Right cardiac atrium (tissue), 5 donors: ENCODE data around the gene ACSL1. TPM values are rescaled to one million over a fixed set of nuclear protein-coding genes. Genes with fewer than 3 reads are reported as not detected.
"Not testable (repeated sequence)": the region's sequence is repeated elsewhere in the genome, so short reads cannot be mapped to it uniquely, and the experiment has no call there.

ENCODE experiments used
- ATAC-seq, 2 donors: fragments of 200-7000 bp; cut with Tn5 transposase; one replicate each; pipeline versions ENCODE4 v1.8.0 to v1.9.1; 2020; ENCODE audit warnings: moderate library complexity in 2 of 2, mild to moderate bottlenecking in 1 of 2
- DNase-seq, 3 donors: peaks; one replicate each; pipeline ENCODE4 v3.0.0-alpha.2; 2020
- H3K27ac ChIP-seq: one replicate; pipeline ENCODE4 v1.5.1; 2013; ENCODE audit warnings: mild to moderate bottlenecking, low read length, control low read depth, moderate library complexity
- H3K27me3 ChIP-seq: one replicate; pipeline ENCODE4 v1.6.1; 2013; ENCODE audit not compliant: control insufficient read depth, insufficient read depth
- H3K4me1 ChIP-seq: one replicate; pipeline ENCODE4 v1.6.1; 2013; ENCODE audit warnings: low read length; ENCODE audit not compliant: control insufficient read depth, insufficient read depth
- H3K4me3 ChIP-seq: one replicate; pipeline ENCODE4 v1.5.1; 2013; ENCODE audit warnings: low read length, control low read depth
- H3K9me3 ChIP-seq: one replicate; pipeline ENCODE4 v1.6.1; 2013; ENCODE audit warnings: low read length; ENCODE audit not compliant: control insufficient read depth
- WGBS: extraction: QIAGEN DNeasy Blood & Tissue Kit; methylation state at CpG from one replicate; pipeline ENCODE4 v1.1.7; 2013; 5-methylcytosine and 5-hydroxymethylcytosine counted together
- intact Hi-C, 4 donors: fragments of 100-400 bp; cut with DNase I; formaldehyde crosslinking; loops; one replicate each; pipeline versions ENCODE4 v1.11.0 to v1.14.0; 2022 to 2023
- polyA plus RNA-seq: library from polyadenylated mRNA; stranded (reverse); fragments of 200-250 nt; gene quantifications from one replicate; pipeline ENCODE4 v1.2.3, GENCODE V29; 2013
- total RNA-seq, 4 donors: library from RNA; stranded (reverse); fragmentation: NEBNext Ultra II Directional; extraction: Animal tissue kit (Norgen Biotek cat#: 25700); gene quantifications; one replicate each; pipeline ENCODE4 v1.2.1, GENCODE V29; 2021
- donor health status: healthy with polysubstance abuse.
- donor health status: DM: no; HTN: yes; CAD: no.
- donor health status: DM: no; HTN: no; CAD: no.
- donor health status: DM: no; HTN: yes; CAD: no; lungs with severe emphysema.
- donor health status: DM: yes; HTN: yes; CAD: no.

Gene ACSL1
- total and polyA plus RNA-seq, 5 donors, result 94.6 to 149 (median 116) TPM

DNA sequence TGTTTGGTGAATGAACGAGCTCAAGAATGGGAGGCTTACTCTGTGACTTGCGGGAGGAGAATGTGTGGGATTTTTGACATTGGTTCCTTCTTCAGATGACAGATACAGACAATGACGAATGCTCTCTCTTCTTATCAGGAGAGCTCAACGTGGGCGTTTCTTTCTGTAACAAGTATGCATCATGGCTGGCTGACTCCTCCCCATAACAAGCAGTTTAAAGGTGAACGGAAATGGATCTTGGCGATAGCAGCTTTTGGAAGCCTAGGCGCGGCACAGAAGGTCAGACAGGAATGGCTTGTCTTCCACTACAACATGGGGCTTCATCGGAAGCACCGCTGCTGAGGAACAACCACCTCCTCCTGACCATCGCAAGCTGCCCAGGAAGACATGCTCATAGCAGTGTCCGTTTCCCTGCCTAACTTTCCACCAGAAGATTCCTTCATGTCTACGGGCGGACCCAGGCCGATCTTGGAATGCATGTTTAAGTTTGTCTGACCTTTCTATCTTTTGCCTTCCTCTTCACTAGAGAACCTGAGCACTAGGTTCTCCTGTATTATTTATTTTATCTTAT lies 18.3 kb upstream of the ACSL1 start:
- no peaks in the 10 kb centered on the region for H3K27me3 ChIP-seq
- H3K27ac ChIP-seq, result no peak overlapping the region
- no peaks in the 10 kb centered on the region for H3K4me1 ChIP-seq
- H3K9me3 ChIP-seq, result no peaks in the 10 kb centered on the region
- intact Hi-C loops, result no loop called here
- 67% methylated on average over 16 of the region's 16 CpGs for WGBS
- ATAC-seq, result no peak
- DNase-seq, result no peak
- no peak overlapping the region for H3K4me3 ChIP-seq

- DNase-seq, H3K27ac ChIP-seq: not testable (repeated sequence)
Observed at GRCh38 chr4:184839075-184839399, 13.3 kb upstream of the ACSL1 start.

GRCh38 chr4:184838249-184839074 lies 12.7 kb upstream of the ACSL1 start:
- WGBS, result 66% methylated on average over 11 of the region's 11 CpGs
- DNase-seq, result no peak
- ATAC-seq, result peak in 1 of 2 donors; percentile 37
- Histone ChIP-seq H3K4me1 (no peaks in the 10 kb centered on the region), H3K27me3 (no peaks in the 10 kb centered on the region), H3K27ac (no peak overlapping the region), H3K4me3 (no peak overlapping the region), H3K9me3 (no peaks in the 10 kb centered on the region)
- intact Hi-C loops, result no loop called here

More at GRCh38 chr4:184839075-184839399, 13.3 kb upstream of the ACSL1 start:
- 84% methylated on average over 6 of the region's 6 CpGs for WGBS
- H3K4me3 ChIP-seq, H3K27me3 ChIP-seq, H3K9me3 ChIP-seq, ATAC-seq, H3K4me1 ChIP-seq, intact Hi-C loops: not testable (repeated sequence)

- intact Hi-C loops, result no loop called here
- no peak for ATAC-seq
- H3K9me3 ChIP-seq, result no peaks in the 10 kb centered on the region
- H3K27me3 ChIP-seq, result no peaks in the 10 kb centered on the region
- WGBS, result 88% methylated on average over 5 of the region's 5 CpGs
- no peak for DNase-seq
- no peaks in the 10 kb centered on the region for H3K4me1 ChIP-seq
- no peak overlapping the region for H3K4me3 ChIP-seq
- H3K27ac ChIP-seq, result no peak overlapping the region
Observed at GRCh38 chr4:184836613-184837012, 10.8 kb upstream of the ACSL1 start.

DNA sequence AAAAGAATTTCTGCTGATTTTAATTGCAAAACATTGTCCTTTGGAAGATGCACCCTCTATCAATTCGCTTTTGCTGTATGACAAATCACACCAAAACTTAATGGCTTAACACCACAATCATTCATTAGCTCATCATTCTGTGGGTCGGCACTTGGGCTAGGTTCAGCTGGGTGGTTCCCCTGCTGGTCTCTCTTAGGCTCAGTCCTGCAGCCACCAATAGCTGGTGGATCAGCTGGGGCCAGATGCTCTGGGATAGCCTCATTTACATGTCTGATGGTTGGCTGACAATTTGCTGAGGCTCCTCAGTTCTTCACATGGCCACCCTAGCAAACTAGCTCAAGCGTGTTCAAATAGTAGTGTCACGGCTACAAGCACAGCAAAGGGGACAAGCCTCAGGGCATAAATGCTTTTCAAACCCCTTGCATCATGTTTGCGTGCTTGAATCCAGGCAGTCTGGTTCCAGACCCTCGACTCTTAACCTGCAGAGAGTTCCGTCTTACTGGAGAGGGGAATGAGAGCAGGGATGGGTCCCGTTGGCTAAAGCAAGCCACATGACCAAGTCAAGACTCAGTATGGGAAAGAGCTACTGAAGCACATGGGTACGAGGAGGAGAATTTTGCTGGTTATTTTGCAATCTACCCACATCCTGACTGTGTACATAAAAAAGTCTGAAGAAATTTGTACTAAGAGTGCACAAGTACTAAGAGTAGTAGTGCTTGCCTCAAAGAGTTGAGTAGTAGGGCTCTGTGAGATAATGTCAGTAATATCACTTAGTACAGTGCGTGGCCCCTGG lies 7.5 kb upstream of the ACSL1 start:
- no peak overlapping the region for H3K27ac ChIP-seq
- H3K27me3 ChIP-seq, result no peaks in the 10 kb centered on the region
- no peak for DNase-seq
- 85% methylated on average over 10 of the region's 10 CpGs for WGBS
- no peak for ATAC-seq
- intact Hi-C loops, result no loop called here
- H3K4me1 ChIP-seq, result no peaks in the 10 kb centered on the region
- no peaks in the 10 kb centered on the region for H3K9me3 ChIP-seq
- no peak overlapping the region for H3K4me3 ChIP-seq

DNA sequence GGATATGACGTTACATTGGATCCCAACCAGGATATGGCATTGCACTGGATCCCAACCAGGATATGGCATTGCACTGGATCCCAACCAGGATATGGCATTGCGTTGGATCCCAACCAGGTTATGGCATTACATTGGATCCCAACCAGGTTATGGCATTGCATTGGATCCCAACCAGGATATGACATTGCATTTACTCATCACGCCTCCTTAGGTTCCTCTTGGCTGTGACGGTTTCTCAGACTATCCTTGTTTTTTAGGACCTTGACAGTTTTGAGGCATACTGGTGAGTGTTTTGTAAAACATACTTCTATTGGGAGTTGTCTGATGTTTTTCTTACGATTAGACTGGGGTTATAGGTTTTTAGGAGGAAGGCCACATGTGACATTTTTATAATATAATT lies 5.4 kb upstream of the ACSL1 start:
- 81% methylated on average over 5 of the region's 5 CpGs for WGBS
- H3K4me1 ChIP-seq, result no peaks in the 10 kb centered on the region
- intact Hi-C loops, result no loop called here

GRCh38 chr4:184826691-184827270 lies 1.0 kb upstream of the ACSL1 start:
- H3K4me1 ChIP-seq, result no peaks in the 10 kb centered on the region
- 56% methylated on average over 15 of the region's 15 CpGs for WGBS
- intact Hi-C loops, result loop anchor here in 1 of 4 donors (10.0 kb wide), 1 partner anchor 82 kb away; no protein-coding TSS in a partner anchor
- peak overlapping the region; percentile 75 for H3K4me3 ChIP-seq
- no peaks in the 10 kb centered on the region for H3K9me3 ChIP-seq
- peak in 1 of 2 donors; percentile 13 for ATAC-seq
- DNase-seq, result no peak
- no peaks in the 10 kb centered on the region for H3K27me3 ChIP-seq
- H3K27ac ChIP-seq, result peak overlapping the region; percentile 77

More for the DNA sequence above, 5.4 kb upstream of the ACSL1 start:
- H3K27me3 ChIP-seq, result no peaks in the 10 kb centered on the region
- ATAC-seq (no peak), DNase-seq (no peak)
- H3K9me3 ChIP-seq, result no peaks in the 10 kb centered on the region
- no peak overlapping the region for H3K4me3 ChIP-seq
- H3K27ac ChIP-seq, result no peak overlapping the region

DNA sequence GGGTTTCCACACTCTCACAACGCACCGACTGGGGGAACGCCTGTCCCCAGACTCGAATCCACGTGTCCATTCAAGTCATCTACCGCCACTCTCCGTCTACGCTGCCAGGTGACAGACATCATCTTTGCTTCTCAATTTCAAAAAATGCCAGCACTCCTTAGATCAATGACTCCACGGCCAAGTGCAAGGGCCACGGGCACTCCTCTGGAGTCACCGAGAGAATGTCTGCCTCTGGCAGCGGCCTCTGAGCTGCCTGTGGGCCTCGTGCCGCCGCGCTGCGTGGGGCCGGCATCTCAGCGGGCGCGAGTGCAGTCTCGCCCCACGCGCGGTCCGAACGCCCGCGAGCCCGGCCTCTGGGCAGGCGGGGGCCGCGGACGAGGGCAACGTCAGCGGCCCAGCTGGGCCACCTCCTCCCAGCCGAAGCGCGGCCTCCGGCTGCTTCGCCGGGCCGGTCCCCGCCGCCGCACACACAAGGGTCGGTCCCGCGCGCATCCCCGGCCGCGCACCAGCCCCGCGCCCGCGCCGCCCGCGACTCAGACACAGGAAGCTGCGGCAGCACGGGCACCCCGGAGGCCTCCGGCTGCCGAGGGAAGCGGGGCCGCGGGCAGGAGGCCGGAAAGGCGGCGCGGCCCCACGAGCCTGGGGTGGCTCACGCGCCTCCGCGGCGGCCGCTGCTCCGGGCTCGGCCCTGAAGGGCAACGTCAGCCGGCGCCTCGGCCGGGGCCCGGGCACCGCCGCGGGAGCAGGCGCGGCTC lies 450 bp downstream of the ACSL1 start:
- Histone ChIP-seq H3K4me3 (peak overlapping the region; percentile 75), H3K9me3 (no peaks in the 10 kb centered on the region), H3K27me3 (no peaks in the 10 kb centered on the region), H3K27ac (peak overlapping the region; percentile 83), H3K4me1 (peaks cover 2% of the 10 kb centered on the region)
- intact Hi-C loops, result loop anchor here in 1 of 4 donors (10.0 kb wide), 1 partner anchor 81 kb away; no protein-coding TSS in a partner anchor
- ATAC-seq, result peak; percentile 39 to 41
- peak in 2 of 3 donors; percentile 76 to 81 for DNase-seq
- 1% methylated on average over 92 of the region's 92 CpGs for WGBS

DNA sequence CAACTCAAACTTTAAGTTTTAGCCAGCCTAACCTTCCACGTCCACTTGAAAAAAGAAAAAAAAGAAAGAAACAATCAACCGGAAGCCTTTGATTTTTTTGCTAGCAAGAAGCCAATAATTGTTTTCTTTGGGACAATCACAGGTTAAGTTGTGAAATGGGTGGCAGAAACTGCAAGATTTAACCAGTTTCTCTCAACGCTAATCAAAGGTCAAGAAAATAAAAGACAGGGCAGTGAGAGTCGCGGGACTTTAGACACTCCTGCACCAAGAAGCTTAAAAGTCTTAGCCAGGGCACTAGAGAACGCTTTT lies 1.0 kb downstream of the ACSL1 start:
- H3K4me3 ChIP-seq, result peak overlapping the region; percentile 75
- H3K27ac ChIP-seq, result peak overlapping the region; percentile 83
- DNase-seq (no peak), ATAC-seq (no peak)
- no peaks in the 10 kb centered on the region for H3K27me3 ChIP-seq
- WGBS, result 31% methylated on average over 6 of the region's 6 CpGs
- intact Hi-C loops, result loop anchor here in 1 of 4 donors (10.0 kb wide), 1 partner anchor 80 kb away; no protein-coding TSS in a partner anchor
- H3K9me3 ChIP-seq, result no peaks in the 10 kb centered on the region
- H3K4me1 ChIP-seq, result peaks cover 2% of the 10 kb centered on the region

GRCh38 chr4:184824081-184824775 lies 1.5 kb downstream of the ACSL1 start:
- intact Hi-C loops, result loop anchor here in 1 of 4 donors (10.0 kb wide), 1 partner anchor 79 kb away; no protein-coding TSS in a partner anchor
- H3K9me3 ChIP-seq, result no peaks in the 10 kb centered on the region
- peak overlapping the region; percentile 75 for H3K4me3 ChIP-seq
- no peak for DNase-seq
- 83% methylated on average over 13 of the region's 13 CpGs for WGBS
- H3K27me3 ChIP-seq, result no peaks in the 10 kb centered on the region
- peaks cover 2% of the 10 kb centered on the region for H3K4me1 ChIP-seq
- no peak overlapping the region for H3K27ac ChIP-seq
- ATAC-seq, result no peak
